ENCODE measurements around the gene ISLR. TPM values are rescaled to one million over a fixed set of nuclear protein-coding genes. Genes with fewer than 3 reads are reported as not detected.

ISLR gene
- total RNA-seq (not detected), total RNA-seq (0 reads per million in 2 donors)

DNA sequence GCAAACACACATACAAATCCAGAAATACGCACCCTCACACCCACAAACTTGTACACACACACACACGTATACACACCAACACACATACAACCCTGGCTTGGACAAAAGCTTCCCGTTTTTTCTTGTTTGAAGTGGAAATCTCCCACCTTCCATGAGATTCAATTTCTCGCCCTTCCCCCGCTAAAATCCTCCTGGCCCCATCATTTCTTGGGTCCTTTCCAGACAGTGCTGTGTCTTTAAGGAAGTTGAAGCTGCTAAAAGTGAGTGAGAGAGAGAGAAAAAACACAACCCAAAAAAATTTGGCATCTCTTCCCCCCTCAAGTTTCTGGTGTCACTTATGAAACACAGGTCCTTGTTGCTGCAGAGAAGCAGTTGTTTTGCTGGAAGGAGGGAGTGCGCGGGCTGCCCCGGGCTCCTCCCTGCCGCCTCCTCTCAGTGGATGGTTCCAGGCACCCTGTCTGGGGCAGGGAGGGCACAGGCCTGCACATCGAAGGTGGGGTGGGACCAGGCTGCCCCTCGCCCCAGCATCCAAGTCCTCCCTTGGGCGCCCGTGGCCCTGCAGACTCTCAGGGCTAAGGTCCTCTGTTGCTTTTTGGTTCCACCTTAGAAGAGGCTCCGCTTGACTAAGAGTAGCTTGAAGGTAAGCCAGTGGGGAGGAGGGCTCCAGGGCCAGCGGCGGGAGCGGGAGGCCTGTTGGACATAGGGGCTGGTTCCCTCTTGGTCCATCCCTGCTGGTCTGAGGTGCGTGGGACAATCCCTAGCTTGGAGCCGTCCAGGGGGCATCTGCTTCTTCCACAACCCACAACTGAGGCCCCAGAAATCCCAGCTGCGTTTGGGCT lies at the start of gene ISLR:
ISLR (plus strand) TSS at position 331 of the 839 bp plus-strand sequence. CDS start 1,149 bp downstream, outside the sequence.
- Mint-ChIP-seq H3K36me3 (ENCODE audit: low read depth) (no peaks in the 10 kb centered on the region), H3K27ac (no peak within 1 kb of the TSS), H3K27me3 (peaks cover 45% of the 10 kb centered on the region), H3K4me1 (peaks cover 6% of the 10 kb centered on the region), H3K4me3 (no peak within 1 kb of the TSS)
- H3K9me3 ChIP-seq (ENCODE audit: control insufficient read depth, low read length, poor library complexity, severe bottlenecking), result no peaks in the 10 kb centered on the region
- ATAC-seq (no peak), DNase-seq (no peak)

DNA sequence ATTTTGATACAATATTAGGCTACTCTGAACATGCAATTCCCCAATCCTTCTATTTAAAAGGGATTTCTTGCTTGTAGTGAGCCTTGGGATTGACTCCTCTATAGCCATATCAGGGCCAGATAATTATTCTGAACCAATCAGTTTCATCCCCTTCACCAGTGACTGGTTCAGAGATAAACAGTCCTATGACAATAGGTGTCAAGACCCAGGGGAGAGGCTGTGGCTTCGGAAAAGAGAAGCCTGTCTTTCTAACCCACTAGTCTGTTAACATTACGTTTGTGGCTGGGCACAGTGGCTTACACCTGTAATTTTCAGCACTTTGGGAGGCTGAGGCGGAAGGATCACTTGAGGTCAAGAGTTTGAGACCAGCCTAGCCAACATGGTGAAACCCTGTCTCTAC lies 49.3 kb upstream of the ISLR start:
- Mint-ChIP-seq H3K4me3 (no peak overlapping the region), H3K36me3 (ENCODE audit: low read depth) (no peaks in the 10 kb centered on the region), H3K27me3 (peaks cover 85% of the 10 kb centered on the region), H3K4me1 (peaks cover 6% of the 10 kb centered on the region), H3K27ac (no peak overlapping the region)
- no peaks in the 10 kb centered on the region for H3K9me3 ChIP-seq (ENCODE audit: control insufficient read depth, low read length, poor library complexity, severe bottlenecking)
- ATAC-seq (no peak), DNase-seq (no peak)

GRCh38 chr15:74124759-74125158 lies 48.8 kb upstream of the ISLR start:
- Mint-ChIP-seq H3K4me3 (no peak overlapping the region), H3K4me1 (peaks cover 10% of the 10 kb centered on the region), H3K27ac (no peak overlapping the region), H3K27me3 (peaks cover 90% of the 10 kb centered on the region), H3K36me3 (ENCODE audit: low read depth) (peaks cover 2% of the 10 kb centered on the region)
- no peaks in the 10 kb centered on the region for H3K9me3 ChIP-seq (ENCODE audit: control insufficient read depth, low read length, poor library complexity, severe bottlenecking)
- DNase-seq (no peak), ATAC-seq (no peak)

DNA sequence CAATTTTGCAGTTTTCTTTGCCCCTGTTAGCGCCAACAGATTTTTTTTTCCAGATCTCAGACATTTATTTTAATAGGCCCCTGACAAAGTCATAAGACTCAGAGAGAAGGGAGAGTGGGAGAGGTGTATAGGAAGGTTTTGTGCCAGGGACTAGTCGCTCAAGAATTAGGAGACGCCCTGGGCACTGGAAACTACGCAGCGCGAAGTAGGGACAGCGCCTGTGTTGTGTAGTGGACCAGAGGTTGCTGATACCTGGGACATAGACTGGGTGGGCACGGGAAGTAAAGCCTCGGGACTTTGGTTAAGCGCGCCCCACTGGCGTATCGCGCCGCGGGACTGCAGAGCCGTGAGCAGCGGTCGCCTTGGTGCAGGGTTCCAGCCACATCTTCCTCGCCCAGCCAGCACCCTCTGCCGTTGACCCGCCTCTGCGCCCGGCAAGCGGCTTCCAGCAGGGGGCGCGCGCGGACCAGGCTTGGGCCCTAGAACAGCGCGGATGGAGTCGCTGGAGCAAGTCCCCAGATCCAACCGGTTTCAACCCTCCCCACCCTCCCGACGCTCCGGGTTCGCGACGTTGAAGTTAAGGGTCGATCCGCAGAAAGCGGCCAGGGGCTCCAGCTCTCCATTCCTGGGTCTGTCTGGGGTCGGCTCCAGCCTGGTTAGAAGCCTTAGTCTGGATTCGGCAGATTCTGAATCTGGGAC lies 46.1 kb upstream of the ISLR start:
- peaks cover 21% of the 10 kb centered on the region for H3K4me1 Mint-ChIP-seq
- H3K36me3 Mint-ChIP-seq (ENCODE audit: low read depth), result peaks cover 9% of the 10 kb centered on the region
- H3K4me3 Mint-ChIP-seq, result peak overlapping the region; percentile 78
- peaks cover 90% of the 10 kb centered on the region for H3K27me3 Mint-ChIP-seq
- H3K27ac Mint-ChIP-seq, result no peak overlapping the region
- ATAC-seq (peak; percentile 90), DNase-seq (peak; percentile 61 to 88 (median 75))
- H3K9me3 ChIP-seq (ENCODE audit: control insufficient read depth, low read length, poor library complexity, severe bottlenecking), result no peaks in the 10 kb centered on the region

DNA sequence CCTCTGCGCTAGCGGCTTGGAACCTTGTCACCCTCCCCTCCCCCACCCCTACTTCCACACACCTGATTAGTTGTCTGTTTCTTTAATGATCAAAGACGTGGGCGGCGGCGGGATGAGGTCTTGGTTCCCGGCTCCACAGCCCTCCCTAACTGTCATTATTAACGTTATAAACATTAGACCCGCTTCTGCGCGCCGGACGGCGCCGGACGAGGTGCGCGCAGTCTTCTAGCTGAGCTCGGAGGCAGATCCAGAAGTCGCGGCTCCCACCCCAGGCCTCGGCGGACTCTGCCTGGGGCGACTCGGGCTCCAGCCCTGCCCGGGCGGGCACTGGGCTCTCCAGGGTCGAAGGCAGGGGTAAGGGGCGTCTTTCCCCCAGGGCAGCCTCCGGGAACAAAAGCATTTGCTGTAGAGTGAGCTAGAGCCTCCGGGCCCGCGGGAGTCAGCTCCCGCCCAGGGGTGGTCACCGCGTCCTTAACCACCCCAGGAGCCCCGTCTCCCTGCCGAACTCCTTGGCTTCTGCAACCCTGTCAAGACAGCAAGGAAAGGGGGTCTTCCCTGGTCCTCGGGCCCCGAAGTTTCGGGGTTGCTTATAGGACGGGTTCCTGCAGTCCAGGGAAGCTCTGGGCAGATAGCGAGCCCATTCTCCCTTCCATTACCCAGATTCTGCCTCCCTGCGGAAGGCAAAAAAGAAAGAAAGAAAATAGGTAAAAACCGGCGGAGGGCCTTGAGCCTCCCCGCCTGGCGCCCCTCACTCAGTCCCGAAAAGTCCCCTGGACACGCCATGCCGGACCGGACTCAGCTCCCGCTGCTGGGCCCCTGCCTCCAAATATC lies 45.3 kb upstream of the ISLR start:
- Mint-ChIP-seq H3K27ac (peak overlapping the region; percentile 66), H3K4me3 (peak overlapping the region; percentile 78), H3K27me3 (peaks cover 90% of the 10 kb centered on the region), H3K36me3 (ENCODE audit: low read depth) (peaks cover 9% of the 10 kb centered on the region), H3K4me1 (peaks cover 18% of the 10 kb centered on the region)
- DNase-seq, result no peak
- H3K9me3 ChIP-seq (ENCODE audit: control insufficient read depth, low read length, poor library complexity, severe bottlenecking), result no peaks in the 10 kb centered on the region
- peak; percentile 27 for ATAC-seq

- H3K9me3 ChIP-seq (ENCODE audit: control insufficient read depth, low read length, poor library complexity, severe bottlenecking), result no peaks in the 10 kb centered on the region
- peak overlapping the region; percentile 78 for H3K4me3 Mint-ChIP-seq
- ATAC-seq, result no peak
- peaks cover 9% of the 10 kb centered on the region for H3K36me3 Mint-ChIP-seq (ENCODE audit: low read depth)
- peaks cover 90% of the 10 kb centered on the region for H3K27me3 Mint-ChIP-seq
- DNase-seq, result no peak
- peaks cover 18% of the 10 kb centered on the region for H3K4me1 Mint-ChIP-seq
- peak overlapping the region; percentile 66 for H3K27ac Mint-ChIP-seq
Measured at GRCh38 chr15:74128785-74129585, 44.5 kb upstream of the ISLR start.

DNA sequence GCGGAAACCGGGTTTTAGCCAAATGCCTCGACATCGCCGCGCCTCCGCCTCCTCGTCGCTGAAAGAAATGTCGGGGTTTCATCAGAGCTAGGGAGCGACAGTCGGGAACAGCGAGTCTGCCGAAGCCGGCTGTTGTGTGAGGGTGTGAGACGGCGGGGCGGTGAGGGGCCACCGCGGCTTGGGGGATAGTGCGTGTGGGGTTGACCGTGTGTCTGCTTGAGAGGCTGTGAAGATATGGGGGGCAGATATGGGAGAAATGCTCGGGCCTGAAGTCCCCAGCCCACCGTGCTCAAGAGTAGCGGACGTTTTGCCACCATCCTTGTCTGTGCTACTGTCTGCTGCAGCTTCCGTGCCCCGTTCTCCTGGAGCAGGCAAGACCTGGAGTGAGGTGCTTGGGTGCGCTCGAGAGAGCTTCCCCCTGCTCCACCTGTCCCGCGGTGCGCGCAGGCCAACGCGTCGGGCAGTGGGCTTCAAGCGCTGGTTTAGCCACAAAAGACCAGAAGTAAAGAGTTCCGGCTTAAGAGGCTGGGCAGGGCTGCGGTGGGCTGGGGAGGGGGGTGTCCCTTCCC lies 43.8 kb upstream of the ISLR start:
- Mint-ChIP-seq H3K36me3 (ENCODE audit: low read depth) (peaks cover 9% of the 10 kb centered on the region), H3K4me1 (peaks cover 20% of the 10 kb centered on the region), H3K4me3 (no peak overlapping the region), H3K27ac (no peak overlapping the region), H3K27me3 (peaks cover 88% of the 10 kb centered on the region)
- no peaks in the 10 kb centered on the region for H3K9me3 ChIP-seq (ENCODE audit: control insufficient read depth, low read length, poor library complexity, severe bottlenecking)
- DNase-seq, result no peak
- ATAC-seq, result no peak

GRCh38 chr15:74130155-74130848 lies 43.2 kb upstream of the ISLR start, which contains the start of gene ISLR2:
Gene ISLR2 (plus strand): TSS chr15:74130586. CDS start chr15:74132755, 2,169 bp downstream.
- Mint-ChIP-seq H3K27ac (peak within 1 kb of the TSS; percentile 75), H3K4me3 (peak within 1 kb of the TSS; percentile 25), H3K36me3 (ENCODE audit: low read depth) (peaks cover 9% of the 10 kb centered on the region), H3K27me3 (peaks cover 89% of the 10 kb centered on the region), H3K4me1 (peaks cover 22% of the 10 kb centered on the region)
- ATAC-seq (no peak), DNase-seq (no peak)
- H3K9me3 ChIP-seq (ENCODE audit: control insufficient read depth, low read length, poor library complexity, severe bottlenecking), result no peaks in the 10 kb centered on the region

DNA sequence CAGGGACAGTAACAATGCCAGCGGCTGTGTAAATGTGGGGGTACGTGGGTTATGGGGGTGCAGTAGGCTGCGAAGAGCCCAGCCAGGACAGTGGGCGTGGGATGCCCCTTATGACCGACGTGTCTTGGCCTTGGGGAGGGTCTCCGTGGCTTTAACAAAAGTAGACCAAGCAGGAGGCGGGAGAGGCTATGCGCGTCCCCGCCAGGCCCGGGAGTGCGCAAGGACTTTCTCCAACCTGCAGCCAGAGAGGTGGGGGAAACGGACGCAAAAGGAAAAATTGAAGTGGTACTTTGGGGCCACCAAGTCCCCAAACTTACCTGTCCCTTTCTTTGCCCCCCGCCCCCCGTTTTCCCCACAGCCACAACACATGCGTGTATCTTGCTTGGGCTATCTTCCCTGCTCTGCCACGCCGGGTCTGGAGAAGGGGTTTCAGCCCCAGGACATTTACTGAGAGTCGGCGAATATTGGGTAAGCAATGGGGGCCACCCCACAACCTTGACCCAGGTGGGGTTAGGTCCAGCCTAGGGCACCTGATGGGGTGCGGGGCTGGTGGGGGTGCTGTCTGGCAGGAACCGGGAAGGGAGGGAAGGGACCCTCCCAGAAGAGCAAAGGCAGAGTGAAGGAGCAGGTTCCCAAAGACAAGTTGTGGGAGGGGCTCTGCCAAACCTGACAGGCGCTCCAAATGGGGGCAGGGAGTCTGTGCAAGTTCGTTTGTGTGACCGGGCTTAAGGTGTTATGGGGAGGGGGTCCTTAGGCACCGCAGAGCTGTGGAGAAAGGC lies 42.5 kb upstream of the ISLR start:
- Mint-ChIP-seq H3K27ac (peak overlapping the region; percentile 75), H3K27me3 (peaks cover 86% of the 10 kb centered on the region), H3K36me3 (ENCODE audit: low read depth) (peaks cover 9% of the 10 kb centered on the region), H3K4me3 (peak overlapping the region; percentile 25), H3K4me1 (peaks cover 22% of the 10 kb centered on the region)
- DNase-seq (no peak), ATAC-seq (no peak)
- no peaks in the 10 kb centered on the region for H3K9me3 ChIP-seq (ENCODE audit: control insufficient read depth, low read length, poor library complexity, severe bottlenecking)

DNA sequence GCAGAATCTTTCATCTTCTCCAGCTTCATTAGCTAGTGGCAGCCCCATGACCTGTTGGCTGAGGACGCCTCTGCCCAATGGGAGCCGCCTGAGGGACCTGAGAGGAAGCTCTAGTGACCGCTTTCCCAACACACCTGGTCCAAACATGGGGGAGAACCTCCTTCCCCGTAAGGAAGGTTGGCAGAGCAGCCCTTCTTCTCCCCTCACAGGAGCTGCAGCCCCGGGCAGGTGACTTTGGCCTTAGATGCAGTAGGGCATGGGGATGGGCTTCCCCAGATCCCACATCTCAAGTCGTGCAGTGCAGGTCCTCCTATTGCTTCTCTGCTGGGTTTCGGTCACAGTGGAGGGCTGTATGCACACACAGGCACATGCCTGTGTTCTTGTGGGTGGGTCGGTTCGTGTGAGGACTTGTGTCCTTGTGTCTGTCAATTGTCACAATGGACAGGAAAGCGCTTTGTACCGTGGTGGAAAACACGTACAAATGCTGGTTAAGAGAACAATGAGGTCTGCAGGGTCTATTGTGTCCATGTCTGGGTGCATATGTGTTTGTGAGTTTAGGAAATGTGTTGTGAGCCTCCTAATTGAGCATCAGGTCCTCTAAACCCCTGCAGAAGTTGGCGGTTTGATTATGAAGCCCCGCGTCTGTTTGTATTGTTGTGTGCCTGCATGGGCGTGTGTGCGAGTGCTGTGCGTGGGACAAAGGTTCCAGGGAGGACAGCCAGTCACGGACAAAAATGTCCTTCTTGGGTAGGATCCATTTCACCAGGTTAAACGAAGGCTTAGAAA lies 41.7 kb upstream of the ISLR start:
- DNase-seq, result no peak
- H3K27me3 Mint-ChIP-seq, result peaks cover 86% of the 10 kb centered on the region
- H3K36me3 Mint-ChIP-seq (ENCODE audit: low read depth), result peaks cover 10% of the 10 kb centered on the region
- peak overlapping the region; percentile 84 for H3K4me3 Mint-ChIP-seq
- no peak for ATAC-seq
- no peaks in the 10 kb centered on the region for H3K9me3 ChIP-seq (ENCODE audit: control insufficient read depth, low read length, poor library complexity, severe bottlenecking)
- H3K4me1 Mint-ChIP-seq, result peaks cover 25% of the 10 kb centered on the region
- peak overlapping the region; percentile 75 for H3K27ac Mint-ChIP-seq
